Stimulated activated CD8-positive, alpha-beta memory T cell treated with anti-CD3 and anti-CD28 coated beads, Interleukin-15, amount 100 ng/mL, for 24 hours (primary cell): ENCODE measurements around the gene MED17.

ENCODE experiments used
- DNase-seq: peaks from one replicate; pipeline ENCODE4 v3.0.0-alpha.2; 2020; ENCODE audit warnings: low read depth

Gene MED17

DNA sequence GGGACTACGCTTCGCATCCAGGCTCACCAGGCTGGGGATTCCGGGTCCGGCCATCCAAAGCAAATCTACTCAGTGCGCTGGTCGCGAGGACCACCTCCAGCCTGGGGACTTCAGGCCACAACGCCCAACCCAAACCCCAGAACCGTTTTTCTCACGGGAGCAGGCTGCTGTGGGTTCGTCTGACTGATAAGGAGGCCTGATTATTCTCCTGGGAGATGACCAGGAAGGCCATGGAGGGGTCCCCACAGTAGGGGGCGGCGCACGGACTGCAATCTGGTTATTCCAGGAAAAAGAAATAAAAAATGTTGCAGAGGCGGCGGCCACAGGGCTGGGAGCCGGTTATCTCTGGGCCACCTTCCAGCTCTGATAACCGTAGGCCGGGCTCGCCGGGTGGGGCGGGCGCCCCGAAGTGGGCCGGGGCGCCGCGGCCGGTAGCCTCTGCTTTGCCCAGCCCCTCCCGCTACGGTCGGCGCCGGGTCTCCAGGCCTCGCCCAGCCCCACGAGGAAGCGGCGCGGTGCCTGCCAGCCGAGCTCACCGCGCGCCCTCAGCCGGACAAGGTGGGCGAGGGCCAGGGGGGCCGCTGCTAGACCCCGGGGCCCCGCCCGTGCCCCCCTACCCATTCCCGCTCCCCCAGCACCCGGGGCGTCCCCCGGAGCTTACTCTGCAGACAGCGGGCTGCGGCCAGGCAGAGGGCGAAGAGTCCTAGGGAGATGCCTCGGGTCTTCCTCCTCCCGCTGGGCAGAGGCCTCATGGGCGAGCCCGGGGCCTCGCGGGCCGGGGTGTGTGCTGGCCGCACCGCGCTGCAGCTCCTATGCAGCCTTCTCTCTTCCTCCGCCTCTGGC lies 65.9 kb downstream of the MED17 start:
- DNase-seq, result no peak

DNA sequence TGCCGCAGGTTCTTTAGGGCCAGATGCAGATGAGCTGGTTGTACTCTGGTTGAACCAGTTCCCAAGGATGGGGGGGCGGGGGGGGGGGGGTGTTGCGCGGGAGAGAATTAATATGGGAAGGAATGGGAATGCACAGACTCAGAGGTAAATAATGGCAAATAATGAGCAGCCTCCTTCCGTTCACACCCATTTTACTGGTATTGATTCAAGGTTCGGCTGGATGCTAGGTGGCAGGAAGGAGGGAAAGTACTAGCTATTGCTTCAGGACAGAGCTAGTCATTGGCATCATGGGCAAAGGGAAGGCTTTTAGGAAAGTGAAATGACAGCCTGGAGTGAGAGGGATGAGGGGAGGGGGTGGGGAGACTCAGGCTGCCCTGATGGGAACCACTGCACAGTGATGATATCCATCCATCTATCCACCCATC lies 66.5 kb downstream of the MED17 start, which contains the start of gene VSTM5:
Gene VSTM5 (minus strand): TSS at position 25 of the 425 bp plus-strand sequence. CDS start 116 bp downstream, outside the sequence.
- no peak for DNase-seq

DNA sequence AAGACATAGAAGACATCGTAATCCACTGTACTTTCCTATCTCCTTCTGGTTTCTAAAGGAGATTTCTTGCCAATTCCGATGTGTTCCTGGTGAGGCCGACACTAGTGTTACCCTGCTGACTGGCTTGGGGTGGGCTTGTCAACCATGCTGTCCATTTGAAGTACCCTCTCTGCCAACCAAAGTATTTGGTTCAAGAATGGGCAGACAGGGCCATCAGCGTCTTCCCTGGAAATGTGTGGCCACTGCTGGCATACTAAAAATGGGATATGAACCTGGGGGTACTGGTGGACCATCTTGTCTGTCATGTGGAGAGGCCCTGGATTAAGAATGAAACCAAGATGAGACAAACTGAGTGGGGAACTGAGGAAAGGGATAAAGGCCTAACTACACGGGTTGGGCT lies 68.2 kb downstream of the MED17 start:
- no peak for DNase-seq

DNA sequence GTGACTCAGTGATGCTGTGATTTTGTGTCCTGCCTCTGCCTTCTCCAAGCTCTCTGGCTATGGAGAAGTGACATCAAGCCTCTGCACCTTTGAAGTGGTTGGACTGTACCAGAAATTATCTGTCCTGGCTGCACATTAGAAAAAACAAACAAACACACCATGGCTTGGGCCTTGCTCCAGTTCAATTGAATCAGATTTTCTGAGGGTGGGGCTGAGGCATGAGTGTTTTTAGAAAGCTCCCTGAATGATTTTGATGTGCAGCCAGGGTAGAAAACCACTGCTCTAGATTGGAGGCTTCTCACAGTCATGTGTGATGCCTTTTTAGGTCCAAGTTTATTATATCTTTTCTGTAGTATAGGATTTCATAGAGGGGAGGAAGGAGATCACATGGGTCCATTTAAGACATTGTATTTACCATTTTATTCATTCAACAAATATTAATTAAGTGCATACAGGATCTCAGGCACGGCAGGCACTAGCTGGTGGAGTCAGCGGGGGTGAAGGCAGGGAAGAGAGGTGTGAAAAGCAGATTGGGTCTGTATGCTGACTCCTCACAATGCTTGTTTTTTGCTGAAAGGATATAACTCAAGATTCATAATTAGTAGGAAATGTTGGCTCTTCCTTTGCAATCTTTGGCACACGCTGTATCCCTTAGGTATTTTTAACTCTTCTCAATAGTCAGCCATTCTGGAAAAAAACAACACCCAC lies 73.5 kb downstream of the MED17 start:
- DNase-seq, result no peak

DNA sequence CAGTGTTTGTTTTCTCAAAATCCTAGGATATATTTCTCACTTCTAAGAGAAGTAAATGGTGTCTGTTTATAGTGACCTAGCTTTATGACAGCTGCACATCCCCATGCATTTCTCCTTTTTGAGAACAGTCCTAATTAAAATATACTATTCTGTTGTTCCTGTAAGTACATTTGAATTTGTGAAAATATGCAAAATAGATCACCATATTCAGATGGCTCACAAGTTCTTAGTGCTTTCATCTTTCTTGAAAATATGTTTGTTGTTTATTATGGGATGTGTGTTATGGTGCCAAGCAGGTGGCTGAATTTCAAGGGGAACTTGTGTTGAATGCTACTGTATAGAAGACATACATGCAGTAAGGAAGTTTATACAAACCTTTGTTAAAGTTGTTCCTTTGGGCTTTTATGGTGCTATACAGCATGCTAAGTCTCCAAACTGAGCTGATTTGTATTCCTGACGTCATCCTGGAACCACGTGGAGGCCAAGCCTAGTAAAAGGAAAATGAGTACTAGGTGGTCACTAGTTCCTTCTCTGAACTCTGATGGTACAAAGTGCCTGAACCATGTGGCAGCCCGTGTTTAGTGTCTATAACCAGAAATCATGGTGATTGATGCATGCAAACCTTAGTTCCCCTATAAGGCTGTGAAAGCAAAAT lies 74.2 kb downstream of the MED17 start:
- no peak for DNase-seq

DNA sequence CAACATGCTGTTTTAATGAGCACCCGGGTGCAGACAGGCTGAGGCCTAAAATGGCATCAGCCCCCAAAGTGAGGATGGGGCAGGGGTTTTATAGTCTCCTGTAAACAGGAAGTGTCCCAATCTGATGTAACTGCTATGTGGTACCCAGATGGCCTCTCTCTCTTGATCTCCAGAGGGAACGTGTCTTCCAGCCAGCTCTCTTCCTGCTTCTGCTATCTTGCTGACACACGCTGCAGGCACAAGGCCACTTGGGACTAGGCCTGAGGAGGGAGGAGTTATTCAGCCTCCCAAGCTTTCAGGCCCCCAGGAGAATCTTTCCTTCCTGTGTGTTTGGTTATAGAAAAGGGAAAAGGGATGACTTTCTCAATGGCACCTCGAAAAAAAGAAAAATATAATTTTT lies 77.7 kb downstream of the MED17 start:
- no peak for DNase-seq
